ENCODE measurements around the gene SSTR5. TPM values are rescaled to one million over a fixed set of nuclear protein-coding genes. Genes with fewer than 3 reads are reported as not detected.

Gene SSTR5
- total and polyA plus RNA-seq, 11 donors: 0.22 to 20.1 (median 3.6) TPM

- DNase-seq (no peak), ATAC-seq (no peak)
- Histone ChIP-seq H3K27me3 (peaks cover 0 to 25% (median 3%) of the 10 kb centered on the region in 9 donors), H3K36me3 (no peaks in the 10 kb centered on the region), H3K4me1 (no peaks in the 10 kb centered on the region), H3K9me3 (no peaks in the 10 kb centered on the region), H3K4me3 (no peak overlapping the region), H3K27ac (no peak overlapping the region)
- TF ChIP-seq POLR2A (IDR thresholded peaks at IDR 0.05): no peak
- no peak for TF ChIP-seq CTCF (IDR thresholded peaks at IDR 0.05)
- intact Hi-C loops (cut with DNase I): loop anchor here in 1 of 10 donors (2.0 kb wide), 1 partner anchor 14 kb away; no protein-coding TSS in a partner anchor
- 83 to 91% (median 87%) methylated on average over 4 to 8 of the region's 8 CpGs for WGBS, 4 donors
These were observed 57.8 kb downstream of the SSTR5 start for GRCh38 chr16:1130382-1130781.

Other genes with a start within 250 kb of the SSTR5 start
- 10 to 100 TPM in 3 of 9 donors, 1 to 10 TPM in 6; 4.3 to 19.2 (median 7.4) TPM for gene LMF1, start 101.8 kb upstream of the SSTR5 start, total RNA-seq
- 1 to 10 TPM; 5.3 to 6.1 TPM for gene LMF1, start 101.8 kb upstream of the SSTR5 start, polyA plus RNA-seq
- 1 to 10 TPM in 2 of 9 donors, under 1 TPM in 7; 0.44 to 1.3 (median 0.81) TPM for gene SOX8, start 91.0 kb upstream of the SSTR5 start, total RNA-seq
- under 1 TPM; 0.50 to 0.65 TPM for gene SOX8, start 91.0 kb upstream of the SSTR5 start, polyA plus RNA-seq
- gene C1QTNF8, start 23.5 kb downstream of the SSTR5 start, total RNA-seq: not detected
- not detected for gene C1QTNF8, start 23.5 kb downstream of the SSTR5 start, polyA plus RNA-seq
- gene CACNA1H, start 80.4 kb downstream of the SSTR5 start, total RNA-seq: 10 to 100 TPM in 2 of 9 donors, 1 to 10 TPM in 7; 1.6 to 14.6 (median 2.6) TPM
- 1 to 10 TPM; 5.3 to 6.2 TPM for gene CACNA1H, start 80.4 kb downstream of the SSTR5 start, polyA plus RNA-seq
- gene TPSG1, start 152.5 kb downstream of the SSTR5 start, total RNA-seq: not detected
- not detected for gene TPSG1, start 152.5 kb downstream of the SSTR5 start, polyA plus RNA-seq
- gene TPSB2, start 157.4 kb downstream of the SSTR5 start, total RNA-seq: 10 to 100 TPM in 1 of 9 donors, 1 to 10 TPM in 7, not detected in 1; 2.1 to 18.1 (median 2.3) TPM
- 1 to 10 TPM; 2.0 to 4.3 TPM for gene TPSB2, start 157.4 kb downstream of the SSTR5 start, polyA plus RNA-seq
- 10 to 100 TPM in 1 of 9 donors, 1 to 10 TPM in 7, not detected in 1; 1.1 to 14.3 (median 3.5) TPM for gene TPSAB1, start 168.0 kb downstream of the SSTR5 start, total RNA-seq
- gene TPSAB1, start 168.0 kb downstream of the SSTR5 start, polyA plus RNA-seq: 1 to 10 TPM; 1.1 to 3.7 TPM
- under 1 TPM in 1 of 9 donors, not detected in 8; 0.38 TPM for gene TPSD1, start 183.3 kb downstream of the SSTR5 start, total RNA-seq
- under 1 TPM in 1 of 2 donors, not detected in 1; 0.17 TPM for gene TPSD1, start 183.3 kb downstream of the SSTR5 start, polyA plus RNA-seq
- gene UBE2I, start 236.9 kb downstream of the SSTR5 start, total RNA-seq: 100 to 1,000 TPM in 2 of 9 donors, 10 to 100 TPM in 7; 59.3 to 105 (median 85.9) TPM
- gene UBE2I, start 236.9 kb downstream of the SSTR5 start, polyA plus RNA-seq: 10 to 100 TPM; 67.2 to 73.4 TPM

All from heart left ventricle (tissue), 16 donors.